OCI-LY1 (cell line): ENCODE results near the gene NANS.

Experiments used
- H2AFZ ChIP-seq: fragments of 200-600 bp; sonication (generic), shearing (Covaris generic); 2 replicates; pipeline ENCODE4 v1.6.0; 2014; ENCODE audit warnings: antibody characterized with exemption, mild to moderate bottlenecking, low read length
- H3F3A ChIP-seq: fragments of 200-600 bp; sonication (generic), shearing (Covaris generic); 2 replicates; pipeline ENCODE4 v1.6.0; 2014; ENCODE audit warnings: mild to moderate bottlenecking, antibody characterized with exemption, low read length, moderate library complexity; ENCODE audit not compliant: insufficient read depth
- H3K27ac ChIP-seq: fragments of 200-600 bp; sonication (generic); 2 replicates; pipeline ENCODE4 v1.5.1; 2014; ENCODE audit warnings: low read length, mixed run types, mild to moderate bottlenecking, low read depth; ENCODE audit not compliant: poor library complexity, severe bottlenecking
- H3K27me3 ChIP-seq: fragments of 200-600 bp; sonication (generic); 2 replicates; pipeline ENCODE4 v1.6.0; 2014; ENCODE audit warnings: antibody characterized with exemption, mild to moderate bottlenecking, low read length, moderate library complexity; ENCODE audit not compliant: insufficient read depth
- H3K36me3 ChIP-seq: fragments of 200-600 bp; sonication (generic); 2 replicates; pipeline ENCODE4 v1.6.1; 2014; ENCODE audit warnings: mild to moderate bottlenecking, antibody characterized with exemption, low read length, moderate library complexity, mixed read lengths; ENCODE audit not compliant: insufficient read depth
- H3K4me1 ChIP-seq: fragments of 200-600 bp; sonication (generic); 2 replicates; pipeline ENCODE4 v1.5.1; 2014; ENCODE audit warnings: mild to moderate bottlenecking, low read length, moderate library complexity; ENCODE audit not compliant: insufficient read depth, severe bottlenecking
- H3K4me2 ChIP-seq: fragments of 200-600 bp; sonication (generic), shearing (Covaris generic); 2 replicates; pipeline ENCODE4 v1.6.1; 2014; ENCODE audit warnings: low read length
- H3K4me3 ChIP-seq: fragments of 200-600 bp; sonication (generic); 2 replicates; pipeline ENCODE4 v1.5.1; 2014; ENCODE audit warnings: low read length, low read depth, mild to moderate bottlenecking, mixed read lengths; ENCODE audit not compliant: poor library complexity, severe bottlenecking
- H3K79me2 ChIP-seq: fragments of 200-600 bp; shearing (Covaris generic); 2 replicates; pipeline ENCODE4 v1.6.1; 2016; ENCODE audit warnings: mixed run types, low read length, mixed read lengths; ENCODE audit not compliant: insufficient read depth
- H3K9ac ChIP-seq: fragments of 200-600 bp; sonication (generic), shearing (Covaris generic); 2 replicates; pipeline ENCODE4 v1.6.1; 2014; ENCODE audit warnings: mild to moderate bottlenecking, low read length, mixed read lengths
- H3K9me2 ChIP-seq: fragments of 200-600 bp; sonication (generic), shearing (Covaris generic); 2 replicates; pipeline ENCODE4 v1.6.1; 2014; ENCODE audit warnings: low read depth, mild to moderate bottlenecking, low read length, mixed read lengths
- H3K9me3 ChIP-seq: fragments of 200-600 bp; shearing (Covaris generic); 2 replicates; pipeline ENCODE4 v1.6.1; 2014; ENCODE audit warnings: low read length, mixed read lengths
- H4K20me1 ChIP-seq: fragments of 200-600 bp; sonication (generic), shearing (Covaris generic); 2 replicates; pipeline ENCODE4 v1.6.0; 2016; ENCODE audit warnings: mild to moderate bottlenecking, low read length; ENCODE audit not compliant: insufficient read depth
- CTCF ChIP-seq: fragments of 200-600 bp; sonication (generic), shearing (Covaris generic); IDR thresholded peaks from 2 replicates; pipeline ENCODE4 v1.5.1; 2017; ENCODE audit warnings: mild to moderate bottlenecking, antibody characterized with exemption, low read length, moderate library complexity, mixed read lengths
- EZH2 ChIP-seq: fragments of 200-600 bp; sonication (generic), shearing (Covaris generic); IDR thresholded peaks from 2 replicates; pipeline ENCODE4 v1.8.0; 2017; ENCODE audit warnings: borderline replicate concordance, mixed run types, mild to moderate bottlenecking, antibody characterized with exemption, low read length, moderate library complexity, mixed read lengths

The NANS gene

GRCh38 chr9:98037357-98037756 lies 19.2 kb upstream of the NANS start:
- H3K79me2 ChIP-seq = no peaks in the 10 kb centered on the region
- no peak overlapping the region for H3K9ac ChIP-seq
- H3K4me2 ChIP-seq = no peak overlapping the region
- H3K9me2 ChIP-seq = no peaks in the 10 kb centered on the region
- no peaks in the 10 kb centered on the region for H3K9me3 ChIP-seq
- H3K27ac ChIP-seq = no peak overlapping the region
- H3K27me3 ChIP-seq = no peaks in the 10 kb centered on the region; the same call in 1 of the 2 replicates
- H3K4me1 ChIP-seq = peaks cover 21% of the 10 kb centered on the region
- no peaks in the 10 kb centered on the region for H3K36me3 ChIP-seq
- H2AFZ ChIP-seq = no peak overlapping the region
- TF ChIP-seq EZH2 (no peak), CTCF (no peak)
- no peaks in the 10 kb centered on the region for H3F3A ChIP-seq
- H3K4me3 ChIP-seq = no peak overlapping the region
- no peaks in the 10 kb centered on the region for H4K20me1 ChIP-seq

GRCh38 chr9:98038958-98039357 lies 17.6 kb upstream of the NANS start:
- Histone ChIP-seq H3K27ac (no peak overlapping the region), H3F3A (no peaks in the 10 kb centered on the region), H3K36me3 (no peaks in the 10 kb centered on the region), H3K9ac (no peak overlapping the region), H2AFZ (no peak overlapping the region), H3K4me3 (no peak overlapping the region), H3K9me3 (no peaks in the 10 kb centered on the region), H4K20me1 (no peaks in the 10 kb centered on the region), H3K27me3 (no peaks in the 10 kb centered on the region; the same call in 1 of the 2 replicates), H3K4me2 (no peak overlapping the region), H3K79me2 (no peaks in the 10 kb centered on the region), H3K9me2 (no peaks in the 10 kb centered on the region), H3K4me1 (peaks cover 21% of the 10 kb centered on the region)
- TF ChIP-seq EZH2 (no peak), CTCF (peak; percentile 16; the same call in 1 of the 2 replicates)

GRCh38 chr9:98039607-98040017 lies 16.9 kb upstream of the NANS start:
- TF ChIP-seq CTCF = no peak
- TF ChIP-seq EZH2 = no peak
- Histone ChIP-seq H3K36me3 (no peaks in the 10 kb centered on the region), H3K79me2 (no peaks in the 10 kb centered on the region), H3K4me1 (peaks cover 19% of the 10 kb centered on the region), H2AFZ (no peak overlapping the region), H3K9me2 (no peaks in the 10 kb centered on the region), H3K27me3 (no peaks in the 10 kb centered on the region; the same call in 1 of the 2 replicates), H3F3A (no peaks in the 10 kb centered on the region), H4K20me1 (no peaks in the 10 kb centered on the region), H3K27ac (no peak overlapping the region), H3K4me2 (no peak overlapping the region), H3K9me3 (no peaks in the 10 kb centered on the region; the same call in 1 of the 2 replicates), H3K4me3 (no peak overlapping the region), H3K9ac (no peak overlapping the region)
